GM12872 (cell line): ENCODE data around the gene KMT2E.

ENCODE experiments used
- TF ChIP-seq, protein P1 (sequence below): IDR thresholded peaks from 3 replicates; pipeline ENCODE4 v1.5.1; 2011; ENCODE audit warnings: low read depth, mild to moderate bottlenecking, low read length, moderate library complexity; ENCODE audit not compliant: insufficient read depth

The KMT2E gene

DNA sequence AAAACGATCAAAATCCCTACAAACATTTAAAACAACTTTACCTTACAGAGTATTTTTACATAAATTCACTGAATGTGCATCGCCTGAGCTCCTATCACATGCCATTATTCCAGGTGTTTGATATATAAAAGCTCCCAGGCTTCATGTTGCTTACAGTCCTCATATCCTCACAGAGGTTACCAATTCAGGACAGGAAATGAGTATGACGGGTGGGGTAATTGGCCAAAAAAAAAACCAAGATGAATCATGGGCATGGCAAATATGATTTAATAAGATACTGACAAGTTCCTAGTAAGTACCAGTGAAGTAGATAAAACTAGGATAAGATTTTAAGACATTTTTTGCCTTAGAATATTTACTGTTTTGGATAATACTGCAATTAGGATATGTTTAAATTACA is 135.8 kb downstream of the KMT2E start:
- TF ChIP-seq, protein P1, sequence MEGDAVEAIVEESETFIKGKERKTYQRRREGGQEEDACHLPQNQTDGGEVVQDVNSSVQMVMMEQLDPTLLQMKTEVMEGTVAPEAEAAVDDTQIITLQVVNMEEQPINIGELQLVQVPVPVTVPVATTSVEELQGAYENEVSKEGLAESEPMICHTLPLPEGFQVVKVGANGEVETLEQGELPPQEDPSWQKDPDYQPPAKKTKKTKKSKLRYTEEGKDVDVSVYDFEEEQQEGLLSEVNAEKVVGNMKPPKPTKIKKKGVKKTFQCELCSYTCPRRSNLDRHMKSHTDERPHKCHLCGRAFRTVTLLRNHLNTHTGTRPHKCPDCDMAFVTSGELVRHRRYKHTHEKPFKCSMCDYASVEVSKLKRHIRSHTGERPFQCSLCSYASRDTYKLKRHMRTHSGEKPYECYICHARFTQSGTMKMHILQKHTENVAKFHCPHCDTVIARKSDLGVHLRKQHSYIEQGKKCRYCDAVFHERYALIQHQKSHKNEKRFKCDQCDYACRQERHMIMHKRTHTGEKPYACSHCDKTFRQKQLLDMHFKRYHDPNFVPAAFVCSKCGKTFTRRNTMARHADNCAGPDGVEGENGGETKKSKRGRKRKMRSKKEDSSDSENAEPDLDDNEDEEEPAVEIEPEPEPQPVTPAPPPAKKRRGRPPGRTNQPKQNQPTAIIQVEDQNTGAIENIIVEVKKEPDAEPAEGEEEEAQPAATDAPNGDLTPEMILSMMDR, result no peak

DNA sequence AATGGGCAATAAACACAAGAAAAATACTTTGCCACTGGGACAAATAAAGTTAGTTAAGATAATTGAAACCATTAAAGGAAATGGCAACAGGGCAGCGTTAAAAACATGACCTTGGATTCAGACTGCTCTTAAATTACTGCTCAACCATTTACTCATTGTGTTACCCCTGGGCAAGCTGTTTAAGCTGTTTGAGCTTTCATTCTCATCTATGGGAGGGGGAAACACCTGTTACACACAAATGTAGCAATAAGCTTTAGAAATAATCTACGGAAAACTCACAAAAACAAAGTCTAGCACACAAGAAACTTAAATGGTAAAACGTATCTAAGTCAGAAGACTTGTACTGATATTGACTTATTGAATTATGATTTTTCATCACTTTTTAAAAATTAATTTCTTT is 137.1 kb downstream of the KMT2E start:
- TF ChIP-seq, protein P1, result no peak

DNA sequence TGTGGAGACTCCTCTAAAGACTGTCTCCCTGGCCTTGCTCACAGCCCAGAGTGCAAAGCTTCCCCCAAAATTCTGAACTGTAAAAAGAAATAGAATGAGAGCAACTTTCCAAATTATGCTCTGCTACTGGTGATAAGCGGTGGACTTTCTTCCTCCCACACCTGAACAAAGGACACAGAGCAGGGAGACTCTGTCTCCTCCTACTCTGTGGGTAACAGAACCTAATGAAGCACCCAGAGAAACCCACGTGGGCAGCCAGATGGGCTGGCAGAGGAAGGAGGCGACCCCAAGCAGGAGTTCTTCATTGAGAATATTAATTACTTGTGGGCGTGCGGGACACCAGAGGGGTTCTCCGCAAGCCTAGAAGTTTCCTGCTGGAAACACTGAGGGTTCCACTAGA is 139.5 kb downstream of the KMT2E start:
- TF ChIP-seq, protein P1, result no peak

DNA sequence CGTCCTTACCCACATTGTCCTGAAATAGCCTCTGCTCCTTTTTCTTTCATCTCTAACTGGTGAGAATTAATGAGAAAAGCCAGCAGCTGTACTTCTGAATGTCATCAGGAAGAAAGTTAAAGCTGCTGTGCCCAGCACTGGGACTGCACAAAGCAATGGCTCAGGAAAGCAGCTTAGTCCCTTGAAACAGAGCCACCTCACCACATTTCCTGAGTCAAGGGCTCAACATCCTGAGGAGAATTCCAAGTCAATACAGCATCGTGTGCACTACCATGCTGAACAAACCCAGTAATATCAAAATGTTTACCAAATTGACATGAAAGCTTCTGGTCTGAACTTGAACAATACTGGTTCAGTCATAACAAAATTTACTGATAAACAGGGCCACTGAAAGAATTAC is 140.1 kb downstream of the KMT2E start:
- TF ChIP-seq, protein P1, result no peak

DNA sequence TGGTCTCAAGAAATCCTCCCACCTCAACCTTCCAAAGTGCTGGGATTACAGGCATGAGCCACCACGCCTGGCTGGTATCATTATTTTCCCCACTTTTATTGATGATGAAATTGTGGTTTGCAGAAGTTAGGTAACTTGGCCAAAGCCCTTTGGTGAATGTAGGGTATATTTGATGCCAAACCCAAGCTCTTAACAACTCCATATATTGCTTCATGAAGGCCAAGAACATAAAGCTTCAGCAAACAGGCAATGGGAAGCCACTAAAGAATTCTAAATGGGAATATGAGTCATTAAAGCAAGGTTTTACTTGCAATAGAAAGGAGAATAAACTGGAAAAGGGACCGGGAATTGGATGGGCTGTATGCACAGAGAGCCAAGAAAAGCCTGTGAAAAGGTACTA is 142.7 kb downstream of the KMT2E start:
- TF ChIP-seq, protein P1, result no peak

DNA sequence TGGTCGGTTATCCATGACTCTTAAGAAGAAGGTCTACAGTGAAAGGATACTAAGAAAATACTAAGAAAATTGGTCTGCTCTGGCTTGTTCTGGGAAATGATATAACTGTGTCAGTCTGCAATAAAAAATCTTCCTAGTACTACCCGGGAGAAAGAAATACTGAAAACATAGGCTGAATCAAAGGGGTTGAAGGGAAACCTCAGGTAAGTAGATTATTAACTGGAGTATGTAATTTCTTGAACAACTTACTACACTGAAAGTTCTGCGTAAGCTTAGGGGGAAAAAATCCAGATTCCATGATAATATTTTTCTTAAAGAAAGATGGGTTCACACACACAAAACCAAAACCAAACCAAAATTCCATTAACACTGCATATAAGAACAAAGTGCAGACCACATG is 143.3 kb downstream of the KMT2E start:
- TF ChIP-seq, protein P1, result no peak

DNA sequence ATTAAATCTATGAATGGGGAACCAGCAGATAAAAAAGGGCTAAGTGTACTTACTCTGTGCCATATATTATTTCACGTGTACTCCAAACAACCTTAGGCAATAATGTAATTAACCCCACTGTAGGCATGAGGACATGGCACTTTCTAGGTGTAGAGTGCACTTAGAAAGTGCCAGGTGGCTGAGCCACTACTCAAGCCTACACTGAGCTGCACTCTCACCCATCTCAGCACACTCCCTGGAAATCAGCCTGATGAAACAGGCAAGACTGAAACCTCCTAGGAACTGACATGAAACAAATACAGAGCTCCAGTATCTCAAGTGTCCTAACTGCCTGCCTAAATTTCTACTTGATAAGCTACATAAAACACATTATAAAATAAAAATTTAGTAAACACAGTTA is 147.4 kb downstream of the KMT2E start:
- TF ChIP-seq, protein P1, result no peak
